Gastrocnemius medialis (tissue), 4 donors: Measurements from ENCODE around the gene RPS2. TPM values are rescaled to one million over a fixed set of nuclear protein-coding genes. Genes with fewer than 3 reads are reported as not detected.
"Not testable (repeated sequence)": the region's sequence is repeated elsewhere in the genome, so short reads cannot be mapped to it uniquely, and the experiment has no call there.

ENCODE experiments used
- ATAC-seq, 2 donors: fragments of 150-250 bp; one replicate each; pipeline ENCODE4 v1.9.1; 2016
- DNase-seq, 2 donors: peaks; one replicate each; pipeline ENCODE4 v3.0.0-alpha.2; 2019
- H3K27ac ChIP-seq, 4 donors: fragments of 200-600 bp; sonication (generic); 1 replicate in 1 of 4; 2 replicates in 3 of 4; pipeline ENCODE4 v1.5.1; 2016 to 2018; ENCODE audit warnings: mild to moderate bottlenecking in 2 of 4, moderate library complexity in 1 of 4
- H3K27me3 ChIP-seq, 3 donors: fragments of 200-600 bp; sonication (generic) in 2 of 3; 1 replicate in 1 of 3; 2 replicates in 2 of 3; pipeline versions ENCODE4 v1.5.1 to v1.6.0; 2016 to 2019; ENCODE audit warnings: mild to moderate bottlenecking in 1 of 3, moderate library complexity in 1 of 3
- H3K36me3 ChIP-seq, 2 donors: fragments of 200-600 bp; sonication (generic) in 1 of 2; one replicate each; pipeline ENCODE4 v1.5.1; 2017 to 2018
- H3K4me1 ChIP-seq, 2 donors: fragments of 200-600 bp; sonication (generic) in 1 of 2; one replicate each; pipeline ENCODE4 v1.5.1; 2016 to 2017; ENCODE audit warnings: mild to moderate bottlenecking in 2 of 2
- H3K4me3 ChIP-seq, 4 donors: fragments of 200-600 bp; sonication (generic) in 3 of 4; 1 replicate in 1 of 4; 2 replicates in 3 of 4; pipeline ENCODE4 v1.5.1; 2016 to 2019; ENCODE audit warnings: mild to moderate bottlenecking in 2 of 4
- H3K9me3 ChIP-seq, 3 donors: fragments of 200-600 bp; sonication (generic) in 2 of 3; 1 replicate in 1 of 3; 2 replicates in 2 of 3; pipeline ENCODE4 v1.5.1; 2016 to 2019
- POLR2A ChIP-seq, 2 donors: fragments of 450-650 bp; IDR thresholded peaks; one replicate each; pipeline ENCODE4 v1.6.1; 2017; ENCODE audit warnings: antibody characterized with exemption in 2 of 2, mild to moderate bottlenecking in 2 of 2, moderate library complexity in 2 of 2
- in situ Hi-C, 4 donors: fragments of 200-750 bp; cut with MboI; loops; one replicate each; pipeline versions ENCODE4 v1.15.0 to v1.8.0; 2017; ENCODE audit warnings: low sequenced_read_pairs in 4 of 4
- intact Hi-C: fragments of 100-400 bp; cut with DNase I; formaldehyde crosslinking; loops from one replicate; pipeline ENCODE4 v1.15.1; 2023; ENCODE audit warnings: low total_unique reads
- total RNA-seq, 4 donors: library from RNA; depleted of rRNA; stranded (reverse); fragments of >200 nt; gene quantifications; one replicate each; pipeline versions ENCODE4 v1.1.0 to v1.2.3, GENCODE V29; 2016
- TF ChIP-seq, protein P1 (sequence below), 5 experiments: fragments of 450-650 bp in 3 of 5; fragments of 200-600 bp in 2 of 5; sonication (generic) in 2 of 5; IDR thresholded peaks in 4 of 5; conservative IDR thresholded peaks in 1 of 5; 1 replicate in 4 of 5; 2 replicates in 1 of 5; pipeline ENCODE4 v1.5.1; 2016 to 2019; ENCODE audit warnings: antibody characterized with exemption in 5 of 5, mild to moderate bottlenecking in 3 of 5, moderate library complexity in 3 of 5

Gene RPS2
- total RNA-seq, 4 donors from 2014 or later = 1,162 to 1,876 (median 1,684) TPM

GRCh38 chr16:1961651-1962067 lies 3.0 kb downstream of the RPS2 start:
- Histone ChIP-seq H3K9me3 (no peaks in the 10 kb centered on the region), H3K4me3 (no peak overlapping the region), H3K27ac (no peak overlapping the region), H3K4me1 (peaks cover 28 to 35% of the 10 kb centered on the region in 2 donors), H3K27me3 (no peaks in the 10 kb centered on the region), H3K36me3 (peaks cover 0 to 25% of the 10 kb centered on the region in 2 donors)
- ATAC-seq (no peak), DNase-seq (no peak)
- in situ Hi-C loops (no loop called here), intact Hi-C loops (no loop called here)
- TF ChIP-seq POLR2A (IDR thresholded peaks at IDR 0.05) = no peak
- TF ChIP-seq, protein P1, sequence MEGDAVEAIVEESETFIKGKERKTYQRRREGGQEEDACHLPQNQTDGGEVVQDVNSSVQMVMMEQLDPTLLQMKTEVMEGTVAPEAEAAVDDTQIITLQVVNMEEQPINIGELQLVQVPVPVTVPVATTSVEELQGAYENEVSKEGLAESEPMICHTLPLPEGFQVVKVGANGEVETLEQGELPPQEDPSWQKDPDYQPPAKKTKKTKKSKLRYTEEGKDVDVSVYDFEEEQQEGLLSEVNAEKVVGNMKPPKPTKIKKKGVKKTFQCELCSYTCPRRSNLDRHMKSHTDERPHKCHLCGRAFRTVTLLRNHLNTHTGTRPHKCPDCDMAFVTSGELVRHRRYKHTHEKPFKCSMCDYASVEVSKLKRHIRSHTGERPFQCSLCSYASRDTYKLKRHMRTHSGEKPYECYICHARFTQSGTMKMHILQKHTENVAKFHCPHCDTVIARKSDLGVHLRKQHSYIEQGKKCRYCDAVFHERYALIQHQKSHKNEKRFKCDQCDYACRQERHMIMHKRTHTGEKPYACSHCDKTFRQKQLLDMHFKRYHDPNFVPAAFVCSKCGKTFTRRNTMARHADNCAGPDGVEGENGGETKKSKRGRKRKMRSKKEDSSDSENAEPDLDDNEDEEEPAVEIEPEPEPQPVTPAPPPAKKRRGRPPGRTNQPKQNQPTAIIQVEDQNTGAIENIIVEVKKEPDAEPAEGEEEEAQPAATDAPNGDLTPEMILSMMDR (IDR thresholded peaks at IDR 0.05 in 4 of 5, conservative IDR thresholded peaks at IDR 0.05 in 1 of 5) = no peak

DNA sequence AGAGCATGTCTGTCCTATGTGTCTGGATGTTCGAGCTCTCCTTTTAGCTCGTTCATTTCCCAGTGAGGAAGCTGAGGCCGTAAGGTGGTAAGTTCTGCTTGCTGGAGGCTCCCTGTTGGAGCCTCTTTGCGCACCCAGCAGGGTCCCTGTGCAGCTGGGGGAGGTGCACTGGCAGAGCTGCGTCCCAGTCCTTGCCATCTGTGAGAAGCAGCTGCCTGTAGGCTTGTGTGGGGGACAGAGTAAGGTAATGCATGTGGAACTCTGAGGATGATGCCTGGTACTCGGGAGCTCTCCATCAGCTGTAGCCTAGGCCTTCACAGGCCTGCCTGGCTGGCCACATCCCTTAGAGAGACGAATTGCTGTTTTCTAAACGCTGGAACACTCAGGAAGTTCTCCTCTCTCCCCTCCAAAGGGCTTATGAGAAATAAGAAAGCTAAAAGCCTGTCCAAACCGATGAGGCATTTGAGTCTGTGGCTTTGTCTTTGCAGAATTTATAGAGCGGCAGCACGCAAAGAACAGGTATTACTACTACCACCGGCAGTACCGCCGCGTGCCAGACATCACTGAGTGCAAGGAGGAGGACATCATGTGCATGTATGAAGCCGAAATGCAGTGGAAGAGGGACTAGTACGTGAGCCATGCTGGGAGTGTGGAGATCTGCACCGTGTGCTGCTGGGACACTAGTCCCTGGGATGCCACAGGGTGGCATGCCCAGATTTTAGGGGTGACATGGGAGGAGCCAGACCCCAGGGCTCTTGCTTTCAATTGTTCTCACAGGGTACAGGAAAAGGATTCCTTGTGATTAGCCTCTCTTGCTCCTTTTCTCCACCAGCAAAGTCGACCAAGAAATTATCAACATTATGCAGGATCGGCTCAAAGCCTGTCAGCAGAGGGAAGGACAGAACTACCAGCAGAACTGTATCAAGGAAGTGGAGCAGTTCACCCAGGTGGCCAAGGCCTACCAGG lies 3.7 kb downstream of the RPS2 start:
- H3K27me3 ChIP-seq = no peaks in the 10 kb centered on the region
- TF ChIP-seq POLR2A (IDR thresholded peaks at IDR 0.05) = no peak
- TF ChIP-seq, protein P1 (IDR thresholded peaks at IDR 0.05 in 4 of 5, conservative IDR thresholded peaks at IDR 0.05 in 1 of 5) = no peak
- in situ Hi-C loops = no loop called here
- intact Hi-C loops = no loop called here
- H3K4me1 ChIP-seq = peaks cover 28 to 32% of the 10 kb centered on the region in 2 donors
- peak overlapping the region; percentile 65 to 99 (median 83) for H3K4me3 ChIP-seq
- H3K27ac ChIP-seq = peak overlapping the region in 3 of 4 donors; percentile 84 to 100 (median 90)
- H3K9me3 ChIP-seq = no peaks in the 10 kb centered on the region
- DNase-seq (no peak), ATAC-seq (no peak)
- H3K36me3 ChIP-seq = peaks cover 0 to 25% of the 10 kb centered on the region in 2 donors

DNA sequence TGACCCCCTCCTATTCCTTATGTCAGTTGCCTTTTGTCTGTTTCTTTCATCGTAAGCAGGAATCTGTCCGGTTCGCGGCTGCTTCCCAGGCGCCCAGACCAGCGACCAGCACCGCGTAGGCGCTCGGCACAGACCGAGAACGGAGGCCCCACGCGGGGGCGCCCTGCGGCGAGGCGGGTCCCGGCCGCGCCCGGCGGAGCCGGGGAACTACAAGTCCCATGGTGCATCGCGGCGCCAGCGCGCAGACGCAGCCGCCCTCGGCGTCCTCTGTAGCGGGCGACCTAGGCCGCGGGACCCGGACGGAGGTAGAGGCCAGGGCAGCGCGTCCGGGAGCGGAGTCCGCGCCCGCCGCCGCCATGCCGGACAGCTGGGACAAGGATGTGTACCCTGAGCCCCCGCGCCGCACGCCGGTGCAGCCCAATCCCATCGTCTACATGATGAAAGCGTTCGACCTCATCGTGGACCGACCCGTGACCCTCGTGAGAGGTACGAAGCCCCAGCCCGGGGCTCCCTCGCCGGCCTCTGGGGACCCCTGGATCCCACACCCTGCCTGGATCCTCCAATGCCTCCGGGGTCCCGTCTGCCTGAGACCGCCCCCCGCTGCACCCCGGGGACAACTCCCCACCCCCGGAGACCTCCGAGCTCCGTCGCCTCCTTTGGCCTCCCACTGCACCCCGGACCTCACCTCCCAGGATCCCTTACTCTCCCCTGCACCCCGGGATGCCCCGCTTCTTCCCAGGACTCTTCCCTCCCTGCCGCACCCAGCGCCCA lies 5.2 kb downstream of the RPS2 start, which contains the start of gene NDUFB10:
NDUFB10 (plus strand) TSS at position 270 of the 771 bp plus-strand sequence; CDS start at position 357, 87 bp downstream.
- peak; percentile 83 to 91 for DNase-seq
- ATAC-seq = peak; percentile 83 to 89
- Histone ChIP-seq H3K27me3 (no peaks in the 10 kb centered on the region), H3K4me1 (peaks cover 24 to 33% of the 10 kb centered on the region in 2 donors), H3K4me3 (peak within 1 kb of the TSS; percentile 65 to 99 (median 83)), H3K9me3 (no peaks in the 10 kb centered on the region), H3K27ac (peak within 1 kb of the TSS; percentile 84 to 100 (median 90)), H3K36me3 (peaks cover 0 to 25% of the 10 kb centered on the region in 2 donors)
- in situ Hi-C loops = no loop called here
- intact Hi-C loops = no loop called here
- peak; percentile 93 to 94 for TF ChIP-seq POLR2A (IDR thresholded peaks at IDR 0.05)
- TF ChIP-seq, protein P1 (IDR thresholded peaks at IDR 0.05 in 4 of 5, conservative IDR thresholded peaks at IDR 0.05 in 1 of 5) = peak; percentile 50 to 79 (median 59)

DNA sequence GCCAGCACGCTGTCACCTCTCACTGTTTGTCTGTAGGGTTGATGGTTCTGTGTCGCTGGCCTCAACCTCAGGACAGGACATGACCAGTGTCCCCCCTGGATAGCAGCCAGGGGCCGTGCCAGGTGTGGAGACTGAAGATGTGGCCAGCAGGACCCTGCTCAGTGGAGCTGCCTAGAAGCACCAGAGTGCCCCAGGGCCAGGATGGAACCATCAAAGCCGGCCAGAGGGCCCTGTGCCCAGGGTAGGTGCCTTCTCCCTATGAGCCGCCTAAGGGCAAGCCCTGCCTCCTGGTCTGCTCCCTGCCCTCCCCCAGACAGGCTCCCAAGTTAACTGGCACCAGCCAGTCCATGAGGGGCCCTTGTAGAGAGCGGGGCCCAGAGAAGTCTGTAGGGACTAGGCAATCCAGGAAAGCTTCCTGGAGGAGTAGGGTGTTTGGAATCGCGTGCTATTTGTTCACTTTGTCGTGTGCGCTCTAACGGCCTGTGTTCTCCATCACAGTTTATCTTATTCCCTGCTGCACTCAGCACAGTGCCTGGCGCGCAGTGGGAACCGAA lies 5.8 kb downstream of the RPS2 start:
- Histone ChIP-seq H3K27ac (peak overlapping the region; percentile 84 to 100 (median 90)), H3K4me3 (peak overlapping the region; percentile 8 to 99 (median 83)), H3K4me1 (peaks cover 29 to 33% of the 10 kb centered on the region in 2 donors), H3K36me3 (peaks cover 0 to 25% of the 10 kb centered on the region in 2 donors), H3K9me3 (no peaks in the 10 kb centered on the region), H3K27me3 (no peaks in the 10 kb centered on the region)
- ATAC-seq = peak; percentile 0 to 17
- no peak for TF ChIP-seq POLR2A (IDR thresholded peaks at IDR 0.05)
- TF ChIP-seq, protein P1 (IDR thresholded peaks at IDR 0.05 in 4 of 5, conservative IDR thresholded peaks at IDR 0.05 in 1 of 5) = no peak
- intact Hi-C loops = no loop called here
- DNase-seq = no peak
- in situ Hi-C loops = no loop called here

DNA sequence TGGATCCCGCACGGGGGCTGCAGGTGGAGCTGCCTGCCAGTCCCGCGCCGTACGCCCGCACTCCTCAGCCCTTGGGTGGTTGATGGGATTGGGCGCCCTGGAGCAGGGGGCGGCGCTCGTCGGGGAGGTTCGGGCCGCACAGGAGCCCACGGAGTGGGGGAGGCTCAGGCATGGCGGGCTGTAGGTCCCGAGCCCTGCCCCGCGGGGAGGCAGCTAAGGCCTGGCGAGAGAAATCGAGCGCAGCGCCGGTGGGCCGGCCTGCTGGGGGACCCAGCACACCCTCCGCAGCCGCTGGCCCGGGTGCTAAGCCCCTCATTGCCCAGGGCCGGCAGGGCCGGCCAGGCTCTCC lies 6.5 kb downstream of the RPS2 start:
- ATAC-seq, DNase-seq, in situ Hi-C loops, H3K9me3 ChIP-seq, H3K27ac ChIP-seq, intact Hi-C loops, H3K4me3 ChIP-seq, H3K27me3 ChIP-seq: not testable (repeated sequence)
- Histone ChIP-seq H3K4me1 (peaks cover 33 to 35% of the 10 kb centered on the region in 2 donors), H3K36me3 (peaks cover 0 to 21% of the 10 kb centered on the region in 2 donors)

DNA sequence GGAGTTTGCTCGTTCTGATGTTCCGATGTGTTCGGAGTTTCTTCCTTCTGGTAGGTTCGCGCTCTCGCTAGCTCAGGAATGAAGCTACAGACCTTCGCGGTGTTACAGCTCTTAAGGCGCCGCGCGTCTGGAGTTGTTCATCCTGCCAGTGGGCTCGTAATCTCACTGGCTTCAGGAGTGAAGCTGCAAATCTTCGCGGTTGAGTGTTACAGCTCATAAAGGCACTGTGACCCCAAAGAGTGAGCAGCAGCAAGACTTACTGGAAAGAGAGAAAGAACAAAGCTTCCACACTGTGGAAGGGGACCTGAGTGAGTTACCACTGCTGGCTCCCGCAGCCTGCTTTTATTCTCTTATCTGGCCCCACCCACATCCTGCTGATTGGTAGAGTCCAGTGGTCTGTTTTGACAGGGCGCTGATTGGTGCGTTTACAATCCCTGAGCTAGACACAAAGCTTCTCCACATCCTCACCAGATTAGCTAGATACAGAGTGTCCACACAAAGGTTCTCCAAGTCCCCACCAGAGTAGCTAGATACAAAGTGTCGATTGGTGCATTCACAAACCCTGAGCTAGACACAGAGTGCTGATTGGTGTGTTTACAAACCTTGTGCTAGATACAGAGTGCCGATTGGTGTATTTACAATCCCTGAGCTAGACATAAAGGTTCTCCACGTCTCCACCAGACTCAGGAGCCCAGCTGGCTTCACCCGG lies 7.0 kb downstream of the RPS2 start:
- H3K27ac ChIP-seq, H3K4me3 ChIP-seq, intact Hi-C loops, in situ Hi-C loops, ATAC-seq, DNase-seq, H3K27me3 ChIP-seq, H3K9me3 ChIP-seq: not testable (repeated sequence)
- peaks cover 0 to 16% of the 10 kb centered on the region in 2 donors for H3K36me3 ChIP-seq
- H3K4me1 ChIP-seq = peaks cover 36 to 40% of the 10 kb centered on the region in 2 donors
